Stimulated activated CD4-positive, alpha-beta T cell treated with anti-CD3 and anti-CD28 coated beads, Interleukin-12 subunit alpha, Interleukin-12 subunit beta, amount 100 ng/mL, for 24 hours (primary cell): ENCODE results near the gene JAKMIP1.

Experiments
- DNase-seq, 2 experiments: peaks; one replicate each; pipeline ENCODE4 v3.0.0-alpha.2; 2020; ENCODE audit warnings: low read depth in 2 of 2

The JAKMIP1 gene

DNA sequence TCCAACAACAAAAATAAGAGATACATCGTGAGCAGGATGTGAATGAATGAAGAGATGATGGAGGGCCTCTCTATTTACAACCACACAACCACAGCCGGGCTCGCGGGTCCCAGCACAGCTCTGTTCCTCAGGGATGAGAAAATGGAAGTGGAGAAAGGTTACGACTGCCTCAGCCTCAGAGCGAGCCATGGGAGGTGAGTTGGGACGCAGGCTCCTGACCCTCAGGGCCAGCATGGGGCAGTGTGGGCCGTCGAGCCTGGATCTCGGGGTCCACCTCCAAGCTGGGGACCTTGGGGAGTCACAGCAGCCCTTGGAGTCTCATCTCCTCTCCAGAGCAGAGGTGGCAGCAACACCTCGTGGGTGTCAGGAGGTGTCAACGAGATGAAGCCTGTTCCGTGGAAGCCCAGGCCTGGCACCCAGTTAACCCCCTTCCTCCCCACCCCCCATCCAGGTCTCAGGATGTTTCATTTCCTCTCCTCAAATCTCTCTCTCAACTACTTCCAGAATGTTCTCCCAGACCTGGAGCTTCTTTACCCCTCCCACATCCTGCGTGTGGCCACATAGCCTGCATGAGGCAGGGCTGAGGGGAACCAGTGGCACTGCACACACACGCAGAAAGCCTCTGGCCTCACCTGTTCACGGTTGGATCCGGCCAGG is 208.1 kb downstream of the JAKMIP1 start:
- no peak for DNase-seq

DNA sequence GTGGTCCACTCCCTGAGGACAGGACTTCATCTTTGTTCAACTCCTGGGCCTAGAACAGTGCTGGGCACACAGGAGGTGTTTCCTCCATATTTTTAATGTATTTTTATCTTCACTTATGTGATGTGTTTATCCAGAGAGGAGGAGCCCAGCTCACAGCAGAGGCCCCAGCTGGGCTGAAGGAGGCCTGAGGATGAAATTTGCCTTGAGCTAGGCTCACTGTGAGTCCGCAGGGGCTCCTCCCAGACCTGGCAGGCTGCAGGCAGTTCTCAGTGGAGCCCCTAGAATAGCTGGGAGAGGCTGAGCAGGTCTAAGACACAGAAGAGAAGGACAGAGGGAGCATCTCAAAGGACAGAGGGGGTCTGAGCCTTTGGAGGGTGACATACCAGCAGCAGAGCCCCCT is 208.9 kb downstream of the JAKMIP1 start:
- no peak for DNase-seq

DNA sequence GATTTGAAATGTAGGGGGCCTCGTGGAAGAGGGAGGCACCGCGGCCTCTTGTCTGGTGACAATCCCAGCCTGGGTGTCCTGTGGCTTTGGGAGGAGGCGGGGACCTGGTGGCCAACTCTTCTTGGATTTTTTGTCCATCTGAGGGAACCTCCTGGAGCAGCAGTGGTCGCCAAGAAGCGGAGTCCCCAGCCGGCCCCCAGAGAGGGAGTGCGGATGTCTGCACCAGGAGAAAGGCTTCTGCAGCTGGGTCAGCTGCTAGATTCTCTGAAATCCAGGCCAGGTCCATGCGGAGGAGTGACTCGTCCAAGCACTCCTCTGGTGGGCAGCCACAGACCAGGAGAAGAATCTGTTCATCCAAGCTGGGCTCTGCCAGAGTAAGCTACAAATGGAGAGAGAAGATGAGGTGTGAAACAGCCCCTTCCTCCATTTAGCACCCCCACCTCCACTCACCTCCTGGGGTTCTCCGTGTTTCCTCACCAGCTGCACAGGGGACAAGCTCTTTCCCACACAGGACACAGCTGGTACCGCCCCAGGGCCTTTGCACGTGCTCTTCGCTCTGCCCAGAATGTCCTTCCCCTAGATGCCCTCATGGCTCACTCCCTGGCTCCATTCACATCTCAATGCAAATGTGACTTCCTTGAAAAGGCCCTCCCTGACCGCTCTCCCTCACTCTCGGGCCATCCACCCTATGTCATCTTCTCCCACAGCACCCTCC is 209.7 kb downstream of the JAKMIP1 start:
- no peak for DNase-seq

DNA sequence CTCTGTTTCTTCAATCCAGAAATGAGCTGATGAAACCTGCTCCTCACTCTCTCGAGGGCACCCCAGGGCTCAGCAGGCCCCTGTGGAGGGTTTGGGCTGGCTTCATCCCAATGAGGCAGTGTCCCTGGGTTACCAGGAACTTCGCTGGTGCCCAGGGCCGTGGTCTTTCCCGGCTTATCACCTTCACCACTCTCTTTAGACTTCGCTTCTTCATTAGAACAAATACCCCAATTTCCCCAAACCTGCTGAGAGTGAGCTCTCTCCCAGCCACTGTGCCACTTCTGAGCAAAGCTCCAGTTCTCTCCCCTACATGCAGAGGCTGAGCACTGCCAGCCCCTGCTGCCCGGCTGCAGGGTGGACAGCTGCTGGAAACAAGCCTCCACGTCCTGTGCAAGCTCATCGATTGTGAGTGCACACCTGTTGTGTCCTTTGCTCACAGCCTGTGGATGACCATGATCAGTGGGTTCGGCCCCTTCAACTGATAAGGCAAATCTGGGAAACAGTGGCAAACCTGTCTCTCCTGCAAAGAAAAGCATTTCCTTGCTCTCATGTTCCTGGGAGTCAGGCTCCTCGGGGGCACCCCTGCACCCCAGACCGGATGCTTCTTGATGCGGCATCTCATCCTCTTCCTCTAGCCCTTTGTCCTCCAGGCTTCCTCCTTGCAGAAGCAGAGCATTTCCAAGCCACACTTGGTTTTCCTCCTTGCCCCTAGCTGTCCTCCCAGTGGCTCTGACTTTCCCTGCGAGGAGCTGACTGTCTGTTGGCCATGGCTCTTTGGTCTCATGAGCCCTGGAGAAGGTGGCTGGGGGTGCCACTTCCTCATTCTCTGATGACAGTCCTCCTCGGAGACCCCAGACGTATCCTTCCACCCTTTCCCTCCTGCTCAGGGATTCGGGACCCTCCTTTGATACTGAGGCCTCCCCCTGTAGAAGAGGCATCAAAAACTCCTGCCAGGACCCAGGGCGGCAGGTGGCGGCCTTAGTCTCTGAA is 210.8 kb downstream of the JAKMIP1 start:
- DNase-seq = no peak

DNA sequence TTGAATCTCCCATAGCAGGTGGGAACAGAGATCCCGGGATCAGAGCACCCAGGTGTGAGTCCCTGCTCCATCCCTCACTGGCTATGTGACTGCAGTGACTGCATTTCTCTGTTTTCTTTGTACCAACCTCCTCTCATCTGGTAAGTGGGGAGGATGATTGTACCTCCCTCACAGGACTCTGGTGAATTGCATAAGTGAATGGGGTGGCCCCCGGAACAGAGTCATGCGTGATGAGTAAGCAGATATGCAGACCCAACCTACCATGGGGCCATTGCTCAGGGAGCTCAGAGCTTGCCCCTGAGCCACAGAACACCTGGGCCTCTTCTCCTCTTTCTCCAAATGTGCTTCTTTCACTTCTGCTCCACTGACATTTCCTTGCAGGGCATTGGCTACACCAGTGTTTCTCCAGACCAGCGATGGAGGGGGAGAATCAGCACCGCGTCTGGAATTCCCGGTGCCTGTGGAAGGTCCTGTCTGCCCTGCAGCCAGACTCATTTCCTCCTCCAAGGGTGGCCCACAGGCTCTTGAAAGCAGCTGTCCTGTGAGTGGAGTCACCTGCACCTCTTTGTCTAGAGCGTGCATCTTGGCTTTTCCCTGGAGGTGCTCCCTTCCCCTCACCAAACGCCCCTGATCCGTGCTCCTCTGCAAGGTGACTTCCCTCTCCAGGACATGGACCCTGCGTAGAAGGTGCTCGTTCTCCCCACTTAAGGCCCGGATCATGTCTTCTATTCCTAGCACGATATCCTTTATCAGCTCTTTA is 212.1 kb downstream of the JAKMIP1 start:
- DNase-seq = no peak

DNA sequence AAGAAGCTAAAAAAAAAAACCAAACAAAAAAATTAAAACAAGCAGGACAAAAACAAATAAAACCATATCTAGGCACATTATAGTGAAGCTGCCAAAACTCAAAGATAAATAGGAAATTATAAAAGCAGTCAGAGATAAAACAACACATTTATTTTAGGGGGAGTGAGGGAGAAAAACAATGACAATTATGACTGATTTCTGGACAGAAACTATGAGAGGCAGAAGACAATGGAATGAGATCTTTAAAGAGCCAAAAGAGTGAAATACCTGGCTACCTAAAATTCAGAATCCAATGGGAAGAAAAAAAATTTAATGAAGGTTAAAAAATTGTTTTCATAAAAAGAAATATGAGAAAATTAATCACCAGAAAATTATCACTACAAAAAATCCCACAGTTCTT is 215.5 kb downstream of the JAKMIP1 start:
- no peak for DNase-seq

DNA sequence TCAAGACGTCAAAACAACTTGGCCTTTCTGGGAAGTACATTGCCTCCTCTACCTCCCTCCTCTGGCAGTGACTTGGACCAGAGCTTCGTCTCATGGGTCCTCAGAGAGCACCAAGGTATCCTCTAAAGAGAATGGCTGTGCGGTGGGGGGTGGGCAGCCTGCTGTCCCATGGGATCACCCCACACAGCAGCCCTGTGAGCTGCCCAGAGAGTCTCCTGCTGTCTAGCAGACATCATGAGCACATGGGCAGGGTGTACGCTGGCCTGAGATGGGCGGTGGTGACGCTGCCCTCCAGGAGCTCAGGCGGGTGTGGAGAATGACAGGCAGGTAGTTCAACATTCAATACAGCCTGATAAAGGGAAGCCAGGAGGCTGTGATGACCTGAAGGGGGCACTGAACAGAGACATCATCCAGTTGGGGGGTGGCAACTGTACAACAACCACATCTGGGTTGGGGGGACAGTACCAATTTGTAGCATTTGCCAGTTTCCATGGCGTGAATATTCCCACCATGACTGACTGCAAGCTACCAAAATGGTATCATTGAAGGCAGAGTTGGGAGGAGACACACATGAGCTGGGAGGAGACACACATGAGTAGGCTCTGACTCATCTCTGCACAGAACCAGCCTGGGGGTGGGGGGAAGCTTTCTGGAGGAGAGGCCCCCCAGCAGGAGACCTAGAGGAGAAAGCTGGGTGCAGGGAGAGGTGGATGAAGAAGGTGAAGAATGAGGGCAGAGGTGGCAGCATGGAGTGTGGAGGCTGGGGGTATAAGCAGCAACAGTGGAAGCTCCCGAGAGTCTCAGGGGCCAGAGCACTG is 218.0 kb downstream of the JAKMIP1 start:
- no peak for DNase-seq

DNA sequence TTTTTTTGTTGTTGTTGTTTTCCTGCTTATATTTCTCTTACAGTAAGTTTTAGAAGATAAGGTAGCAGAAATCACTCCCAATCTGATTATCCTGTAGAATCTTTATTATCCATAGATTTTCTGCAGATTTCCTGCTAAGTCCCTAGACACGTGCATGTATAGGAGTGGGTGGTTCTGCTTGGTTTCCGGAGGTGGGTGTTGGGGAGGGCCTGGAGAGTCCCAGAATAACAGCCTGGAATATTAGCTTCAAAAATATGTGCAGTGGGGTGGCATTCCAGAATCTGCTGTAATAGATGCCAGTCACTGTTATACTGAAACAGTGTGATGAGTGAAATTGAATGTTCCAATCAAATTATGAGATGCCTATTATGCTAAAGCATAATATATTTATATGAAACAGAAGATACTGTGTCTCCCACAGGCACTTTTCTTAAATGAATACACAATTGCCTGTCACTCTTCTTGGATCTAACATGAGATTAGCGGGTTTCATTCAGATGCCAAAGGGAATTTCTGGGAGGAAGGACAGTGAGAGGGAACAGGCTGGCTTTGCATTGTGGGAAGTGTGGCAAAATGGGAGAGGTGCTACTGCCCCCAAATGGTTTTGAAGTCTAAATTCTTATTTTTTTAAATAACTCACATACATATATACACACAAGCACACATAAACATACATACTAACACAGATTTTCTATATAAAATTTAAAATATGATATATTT is 219.8 kb downstream of the JAKMIP1 start:
- DNase-seq = no peak

DNA sequence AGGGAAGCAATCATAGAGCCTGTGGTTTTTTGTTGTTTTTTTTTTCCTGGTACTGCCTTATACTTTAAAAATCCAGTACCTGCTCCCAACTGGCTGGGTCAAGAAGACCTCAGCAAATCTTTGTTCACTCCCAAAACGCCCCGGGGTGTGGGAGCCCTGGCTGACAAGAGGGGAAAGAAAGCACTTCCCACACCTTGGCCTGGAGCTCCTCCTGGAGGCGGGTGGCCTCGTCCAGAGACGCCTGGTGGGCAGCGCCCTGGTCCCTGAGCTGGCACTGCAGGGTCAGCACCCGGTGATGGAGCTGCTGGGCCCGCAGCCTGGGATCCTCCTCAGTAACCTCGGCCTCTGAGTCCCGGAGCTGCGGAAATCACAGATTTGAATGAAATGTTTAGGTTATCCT is 220.4 kb downstream of the JAKMIP1 start:
- no peak for DNase-seq

DNA sequence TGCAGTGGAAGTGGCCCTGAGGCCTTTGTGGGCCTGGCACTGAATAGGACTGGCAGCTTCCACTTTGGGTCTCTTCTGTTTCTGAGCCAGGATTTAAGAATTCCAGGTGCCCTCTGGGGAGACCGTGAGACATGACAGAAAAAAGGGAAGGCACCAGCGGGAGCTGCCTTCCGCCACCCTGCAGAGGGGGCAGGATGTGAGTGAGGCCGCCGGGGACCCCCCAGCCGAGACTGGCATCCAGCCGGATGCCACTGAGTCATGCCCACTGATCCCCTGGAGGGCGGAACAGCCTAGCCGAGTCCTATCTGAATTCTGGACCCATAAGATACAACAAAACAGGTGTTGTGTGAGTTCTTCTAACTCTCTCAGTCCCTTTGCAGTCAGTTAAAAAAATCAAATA is 223.4 kb downstream of the JAKMIP1 start:
- DNase-seq = no peak

DNA sequence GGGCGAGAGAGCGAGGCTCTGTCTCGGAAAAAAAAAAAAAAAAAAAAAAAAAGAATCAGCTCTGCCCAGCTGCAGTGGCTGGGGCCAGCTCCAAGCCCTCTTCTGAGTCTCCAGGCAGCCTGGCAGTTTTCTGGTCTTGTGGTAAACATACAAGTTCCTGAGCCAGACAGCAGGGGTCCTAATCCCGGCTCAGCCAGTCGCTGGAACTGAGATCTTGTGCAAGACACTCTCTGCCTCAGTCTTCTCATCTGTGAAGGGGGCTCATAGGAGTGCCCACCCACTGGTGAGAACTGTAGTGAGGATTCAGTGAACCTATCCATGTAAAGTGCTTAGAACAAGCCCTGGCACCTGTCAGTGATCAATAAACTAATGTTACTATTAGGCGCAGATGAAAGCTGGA is 223.9 kb downstream of the JAKMIP1 start:
- no peak for DNase-seq
